Choroid plexus epithelial cell (primary cell): ENCODE results near the gene GNRH2.

Source experiments
- DNase-seq: peaks from one replicate; pipeline ENCODE4 v3.0.0-alpha.2; 2010; ENCODE audit warnings: low read depth
- H3K4me3 ChIP-seq: 2 replicates; pipeline ENCODE4 v1.5.1; 2011; ENCODE audit warnings: low read depth, mild to moderate bottlenecking, control low read depth, low read length, moderate library complexity
- TF ChIP-seq, protein P1 (sequence below): conservative IDR thresholded peaks from 2 replicates; pipeline ENCODE4 v1.5.1; 2011; ENCODE audit warnings: low read depth, mild to moderate bottlenecking, control low read depth, inconsistent platforms, low read length, moderate library complexity

Gene GNRH2

DNA sequence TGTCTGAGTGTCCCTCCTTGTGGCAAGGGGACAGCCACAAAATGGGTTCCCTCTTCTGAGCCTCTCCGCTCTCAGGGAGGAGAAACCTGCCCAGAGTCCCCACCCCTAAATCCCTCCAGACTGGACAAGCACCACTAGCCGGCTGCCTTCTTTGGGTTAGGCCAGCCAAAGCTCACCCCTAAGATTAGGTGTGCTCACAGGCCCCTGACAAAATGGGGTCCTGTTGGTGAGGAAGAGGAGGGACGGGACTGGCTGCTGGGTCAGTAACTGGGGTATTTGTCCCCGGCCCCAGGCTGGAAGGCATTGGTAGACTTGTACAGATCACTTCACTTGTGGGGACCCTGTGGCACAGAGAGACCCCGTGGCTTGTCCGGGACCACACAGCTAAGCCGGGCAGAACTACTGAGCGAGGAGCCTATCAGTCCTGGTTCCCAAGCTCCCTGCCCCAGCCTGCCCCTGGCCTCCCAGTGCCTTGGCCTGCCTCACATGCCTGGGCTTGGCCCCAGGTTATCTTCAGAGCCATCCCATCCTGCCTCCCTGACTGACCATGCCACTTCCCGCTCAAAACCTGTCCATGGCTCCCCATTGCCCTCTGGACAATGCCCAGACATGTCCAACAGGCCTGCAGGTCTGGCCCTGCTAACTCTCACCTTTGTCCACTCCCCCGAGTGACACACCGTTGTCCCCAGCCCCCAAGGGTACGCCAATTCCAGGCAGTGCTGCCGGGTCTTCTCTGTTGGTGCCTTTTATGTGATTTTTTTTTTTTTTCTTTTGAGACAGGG is 51.6 kb downstream of the GNRH2 start:
- no peak overlapping the region for H3K4me3 ChIP-seq
- TF ChIP-seq, protein P1, sequence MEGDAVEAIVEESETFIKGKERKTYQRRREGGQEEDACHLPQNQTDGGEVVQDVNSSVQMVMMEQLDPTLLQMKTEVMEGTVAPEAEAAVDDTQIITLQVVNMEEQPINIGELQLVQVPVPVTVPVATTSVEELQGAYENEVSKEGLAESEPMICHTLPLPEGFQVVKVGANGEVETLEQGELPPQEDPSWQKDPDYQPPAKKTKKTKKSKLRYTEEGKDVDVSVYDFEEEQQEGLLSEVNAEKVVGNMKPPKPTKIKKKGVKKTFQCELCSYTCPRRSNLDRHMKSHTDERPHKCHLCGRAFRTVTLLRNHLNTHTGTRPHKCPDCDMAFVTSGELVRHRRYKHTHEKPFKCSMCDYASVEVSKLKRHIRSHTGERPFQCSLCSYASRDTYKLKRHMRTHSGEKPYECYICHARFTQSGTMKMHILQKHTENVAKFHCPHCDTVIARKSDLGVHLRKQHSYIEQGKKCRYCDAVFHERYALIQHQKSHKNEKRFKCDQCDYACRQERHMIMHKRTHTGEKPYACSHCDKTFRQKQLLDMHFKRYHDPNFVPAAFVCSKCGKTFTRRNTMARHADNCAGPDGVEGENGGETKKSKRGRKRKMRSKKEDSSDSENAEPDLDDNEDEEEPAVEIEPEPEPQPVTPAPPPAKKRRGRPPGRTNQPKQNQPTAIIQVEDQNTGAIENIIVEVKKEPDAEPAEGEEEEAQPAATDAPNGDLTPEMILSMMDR = no peak
- no peak for DNase-seq
